OCI-LY7 (cell line): ENCODE measurements around the gene SLC22A16. TPM values are rescaled to one million over a fixed set of nuclear protein-coding genes. Genes with fewer than 3 reads are reported as not detected.

Experiments used
- BruUV-seq: library from RNA; stranded (reverse); fragments of 400-500 nt; replicated peaks from 2 replicates; lab custom pipeline; 2021; lab: Mats Ljungman, UMichigan
- CTCF ChIA-PET: fragments of 300-600 bp; sonication (Branson Sonifier 250); formaldehyde crosslinking; loops from one replicate; lab custom pipeline; 2022; ENCODE audit warnings: antibody characterized with exemption; ENCODE audit not compliant: unreplicated experiment; lab: Charles Lee
- POLR2A ChIA-PET: fragments of 300-600 bp; sonication (Branson Sonifier 250); formaldehyde crosslinking; loops from one replicate; lab custom pipeline; 2022; ENCODE audit warnings: antibody characterized with exemption; lab: Charles Lee
- DNase-seq: peaks from one replicate; pipeline ENCODE4 v3.0.0-alpha.2; 2015; ENCODE audit warnings: low spot score
- H2AFZ ChIP-seq: fragments of 200-600 bp; sonication (generic), shearing (Covaris generic); 2 replicates; pipeline ENCODE4 v1.6.1; 2014; ENCODE audit warnings: mild to moderate bottlenecking, antibody characterized with exemption, low read length, moderate library complexity
- H3K27ac ChIP-seq: fragments of 200-600 bp; sonication (generic); 2 replicates; pipeline ENCODE4 v1.5.1; 2014; ENCODE audit warnings: mixed run types, low read depth, mild to moderate bottlenecking, moderate library complexity, low read length, inconsistent platforms; ENCODE audit not compliant: poor library complexity, severe bottlenecking
- H3K36me3 ChIP-seq: fragments of 200-600 bp; sonication (generic); 2 replicates; pipeline ENCODE4 v1.6.1; 2014; ENCODE audit warnings: mild to moderate bottlenecking, antibody characterized with exemption, low read length, moderate library complexity, mixed read lengths; ENCODE audit not compliant: insufficient read depth
- H3K4me1 ChIP-seq: fragments of 200-600 bp; sonication (generic); 2 replicates; pipeline ENCODE4 v1.5.1; 2014; ENCODE audit warnings: mild to moderate bottlenecking, low read length; ENCODE audit not compliant: insufficient read depth, poor library complexity, severe bottlenecking
- H3K4me2 ChIP-seq: fragments of 200-600 bp; sonication (generic); 2 replicates; pipeline ENCODE4 v1.6.1; 2014; ENCODE audit warnings: mild to moderate bottlenecking, low read length
- H3K4me3 ChIP-seq: fragments of 200-600 bp; sonication (generic); 2 replicates; pipeline ENCODE4 v1.5.1; 2014; ENCODE audit warnings: mild to moderate bottlenecking, low read depth, low read length; ENCODE audit not compliant: poor library complexity, severe bottlenecking
- H3K79me2 ChIP-seq: fragments of 200-600 bp; sonication (generic); 2 replicates; pipeline ENCODE4 v1.6.1; 2016; ENCODE audit warnings: low read depth, mild to moderate bottlenecking, low read length, moderate library complexity, mixed read lengths; ENCODE audit not compliant: insufficient read depth
- H3K9me2 ChIP-seq: fragments of 200-600 bp; sonication (generic); 2 replicates; pipeline ENCODE4 v1.6.1; 2016; ENCODE audit warnings: mild to moderate bottlenecking, low read length, mixed read lengths; ENCODE audit not compliant: insufficient read depth
- H3K9me3 ChIP-seq: fragments of 200-600 bp; sonication (generic); 2 replicates; pipeline ENCODE4 v1.6.1; 2014; ENCODE audit warnings: mild to moderate bottlenecking, mixed run types, low read length, mixed read lengths
- H4K20me1 ChIP-seq: fragments of 200-600 bp; sonication (generic); 2 replicates; pipeline ENCODE4 v1.6.1; 2014; ENCODE audit warnings: mild to moderate bottlenecking, antibody characterized with exemption, low read length, moderate library complexity, mixed read lengths; ENCODE audit not compliant: insufficient read depth
- CTCF ChIP-seq: fragments of 200-600 bp; sonication (generic); conservative IDR thresholded peaks from 2 replicates; pipeline ENCODE4 v1.5.1; 2014; ENCODE audit warnings: mild to moderate bottlenecking, antibody characterized with exemption, low read length, moderate library complexity, mixed read lengths
- EZH2phosphoT487 ChIP-seq: fragments of 200-600 bp; sonication (generic); IDR thresholded peaks from 2 replicates; pipeline ENCODE4 v1.6.1; 2018; ENCODE audit warnings: low read depth, borderline replicate concordance, mild to moderate bottlenecking, mixed run types, antibody characterized with exemption, low read length, moderate library complexity, mixed read lengths
- intact Hi-C: fragments of 100-400 bp; cut with micrococcal nuclease; formaldehyde crosslinking; loops from one replicate; pipeline ENCODE4 v1.10.0; 2022; ENCODE audit not compliant: unreplicated experiment
- total RNA-seq, 2 experiments: library from RNA; depleted of rRNA in 1 of 2; stranded (reverse); fragments of >200 nt in 1 of 2; shearing (Covaris generic) in 1 of 2; gene quantifications; 2 replicates each; pipeline ENCODE4 v1.2.3, GENCODE V29; 2014 to 2022

Gene SLC22A16
- total RNA-seq, 2 experiments from 2014 or later = not detected

GRCh38 chr6:110474500-110474899 is 1.9 kb downstream of the SLC22A16 start:
- Histone ChIP-seq H2AFZ (no peak overlapping the region), H3K36me3 (no peaks in the 10 kb centered on the region), H3K27ac (no peak overlapping the region), H3K4me2 (no peak overlapping the region), H3K79me2 (no peaks in the 10 kb centered on the region), H3K4me1 (peaks cover 5% of the 10 kb centered on the region), H4K20me1 (no peaks in the 10 kb centered on the region), H3K9me3 (no peaks in the 10 kb centered on the region), H3K9me2 (no peaks in the 10 kb centered on the region), H3K4me3 (no peak overlapping the region)
- BruUV-seq = no TSS peak
- CTCF ChIA-PET = no interaction called here
- TF ChIP-seq EZH2phosphoT487 (no peak), CTCF (no peak)
- POLR2A ChIA-PET = interaction anchor here (0.6 kb wide), 1 partner anchor 48 kb away, joined by 3 read pairs; no protein-coding TSS in a partner anchor
- intact Hi-C loops = no loop called here
- DNase-seq = no peak

GRCh38 chr6:110472739-110473138 is 3.7 kb downstream of the SLC22A16 start:
- no peak overlapping the region for H2AFZ ChIP-seq
- CTCF ChIA-PET = no interaction called here
- H4K20me1 ChIP-seq = no peaks in the 10 kb centered on the region
- no peaks in the 10 kb centered on the region for H3K36me3 ChIP-seq
- no TSS peak for BruUV-seq
- peaks cover 5% of the 10 kb centered on the region for H3K4me1 ChIP-seq
- DNase-seq = no peak
- intact Hi-C loops = no loop called here
- H3K4me2 ChIP-seq = no peak overlapping the region
- no peaks in the 10 kb centered on the region for H3K9me3 ChIP-seq
- no peaks in the 10 kb centered on the region for H3K9me2 ChIP-seq
- no peak overlapping the region for H3K27ac ChIP-seq
- no peaks in the 10 kb centered on the region for H3K79me2 ChIP-seq
- no peak for TF ChIP-seq CTCF
- TF ChIP-seq EZH2phosphoT487 = no peak
- H3K4me3 ChIP-seq = no peak overlapping the region
- POLR2A ChIA-PET = interaction anchor here (0.6 kb wide), 2 partner anchors 45 to 1207 kb away, joined by 3 to 4 read pairs; no protein-coding TSS in a partner anchor

GRCh38 chr6:110471726-110472365 is 4.6 kb downstream of the SLC22A16 start:
- H3K4me3 ChIP-seq = no peak overlapping the region
- H2AFZ ChIP-seq = no peak overlapping the region
- H3K9me3 ChIP-seq = no peaks in the 10 kb centered on the region
- no peak overlapping the region for H3K4me2 ChIP-seq
- H3K9me2 ChIP-seq = no peaks in the 10 kb centered on the region
- peaks cover 5% of the 10 kb centered on the region for H3K4me1 ChIP-seq
- intact Hi-C loops = no loop called here
- H4K20me1 ChIP-seq = no peaks in the 10 kb centered on the region
- TF ChIP-seq CTCF (no peak), EZH2phosphoT487 (no peak)
- DNase-seq = no peak
- ChIA-PET CTCF (no interaction called here), POLR2A (no interaction called here)
- no peaks in the 10 kb centered on the region for H3K79me2 ChIP-seq
- H3K36me3 ChIP-seq = no peaks in the 10 kb centered on the region
- no TSS peak for BruUV-seq
- H3K27ac ChIP-seq = no peak overlapping the region
